ENCODE measurements around the gene THPO.

Gene THPO

GRCh38 chr3:184384342-184384741 is 6.3 kb upstream of the THPO start:
- DNase-seq, result no peak

- no peak for DNase-seq
Observed at GRCh38 chr3:184383033-184383740, 5.2 kb upstream of the THPO start.

GRCh38 chr3:184382326-184383032 is 4.5 kb upstream of the THPO start:
- no peak for DNase-seq

GRCh38 chr3:184381261-184382224 is 3.5 kb upstream of the THPO start:
- no peak for DNase-seq

- DNase-seq, result no peak
Observed at GRCh38 chr3:184380627-184381260, 2.7 kb upstream of the THPO start.

- peak; percentile 36 for DNase-seq
Observed at GRCh38 chr3:184380185-184380626, 2.2 kb upstream of the THPO start.

- no peak for DNase-seq
Observed at GRCh38 chr3:184379358-184380184, 1.6 kb upstream of the THPO start, which contains the start of gene CHRD. TSS of gene CHRD (plus strand) at chr3:184380054. CDS start at chr3:184380319, 265 bp downstream.

GRCh38 chr3:184378651-184379357 is 797 bp upstream of the THPO start:
- no peak for DNase-seq

- no peak for DNase-seq
Observed at GRCh38 chr3:184377374-184377773, 633 bp downstream of the THPO start.

- no peak for DNase-seq
Observed at GRCh38 chr3:184375747-184376461, 2.1 kb downstream of the THPO start.

GRCh38 chr3:184373422-184373821 is 4.6 kb downstream of the THPO start:
- DNase-seq, result no peak

- DNase-seq, result no peak
Observed at GRCh38 chr3:184372911-184373310, 5.1 kb downstream of the THPO start.

- no peak for DNase-seq
Observed at GRCh38 chr3:184372296-184372821, 5.6 kb downstream of the THPO start.

GRCh38 chr3:184371570-184372018 is 6.4 kb downstream of the THPO start:
- peak; percentile 82 for DNase-seq

GRCh38 chr3:184368586-184369183 is 9.3 kb downstream of the THPO start:
- peak; percentile 61 for DNase-seq

- DNase-seq, result no peak
Observed at GRCh38 chr3:184368116-184368515, 9.9 kb downstream of the THPO start.

GRCh38 chr3:184366619-184367289 is 11.3 kb downstream of the THPO start:
- DNase-seq, result peak; percentile 46

- peak; percentile 97 for DNase-seq
Observed at GRCh38 chr3:184362668-184363546, 15.1 kb downstream of the THPO start.
